Vagina (tissue), 2 donors: ENCODE measurements around the gene PHYH. TPM values are rescaled to one million over a fixed set of nuclear protein-coding genes. Genes with fewer than 3 reads are reported as not detected.

Source experiments
- DNase-seq, 2 donors: peaks; one replicate each; pipeline ENCODE4 v3.0.0-alpha.2; 2017; ENCODE audit errors: extremely low spot score in 2 of 2
- H3K27ac ChIP-seq: fragments of 200-600 bp; sonication (generic); one replicate; pipeline ENCODE4 v1.5.1; 2019
- H3K27me3 ChIP-seq: fragments of 200-600 bp; sonication (generic); one replicate; pipeline ENCODE4 v1.5.1; 2019
- H3K36me3 ChIP-seq, 2 donors: fragments of 200-600 bp; sonication (generic); one replicate each; pipeline ENCODE4 v1.5.1; 2017 to 2019
- H3K4me1 ChIP-seq: fragments of 200-600 bp; sonication (generic); one replicate; pipeline ENCODE4 v1.5.1; 2019
- H3K4me3 ChIP-seq, 2 donors: fragments of 200-600 bp; sonication (generic); 1 replicate in 1 of 2; 2 replicates in 1 of 2; pipeline ENCODE4 v1.5.1; 2016 to 2019
- H3K9me3 ChIP-seq: fragments of 200-600 bp; sonication (generic); one replicate; pipeline ENCODE4 v1.5.1; 2019
- POLR2A ChIP-seq, 2 donors: fragments of 450-650 bp; IDR thresholded peaks; one replicate each; pipeline ENCODE4 v1.6.1; 2017; ENCODE audit warnings: antibody characterized with exemption in 2 of 2, mild to moderate bottlenecking in 2 of 2, moderate library complexity in 2 of 2
- POLR2AphosphoS5 ChIP-seq, 2 donors: sonication (generic); formaldehyde crosslinking; IDR thresholded peaks; one replicate each; pipeline ENCODE4 v1.9.0; 2017; ENCODE audit warnings: antibody characterized with exemption in 2 of 2, mild to moderate bottlenecking in 2 of 2, low read depth in 1 of 2; ENCODE audit not compliant: insufficient read depth in 1 of 2
- intact Hi-C: fragments of 100-400 bp; cut with DNase I; formaldehyde crosslinking; loops from one replicate; pipeline ENCODE4 v1.15.1; 2023
- total RNA-seq: library from RNA; depleted of rRNA; stranded (reverse); fragments of >200 nt; gene quantifications from one replicate; pipeline ENCODE4 v1.2.3, GENCODE V29; 2016
- TF ChIP-seq, protein P1 (sequence below), 3 experiments: fragments of 450-650 bp in 2 of 3; fragments of 200-600 bp in 1 of 3; sonication (generic) in 1 of 3; IDR thresholded peaks; one replicate each; pipeline ENCODE4 v1.5.1; 2017 to 2019; ENCODE audit warnings: antibody characterized with exemption in 3 of 3, mild to moderate bottlenecking in 2 of 3, moderate library complexity in 2 of 3

The PHYH gene
- total RNA-seq, 1 donor from 2014 or later = 15.2 TPM

- TF ChIP-seq POLR2A (IDR thresholded peaks at IDR 0.05) = no peak
- TF ChIP-seq, protein P1, sequence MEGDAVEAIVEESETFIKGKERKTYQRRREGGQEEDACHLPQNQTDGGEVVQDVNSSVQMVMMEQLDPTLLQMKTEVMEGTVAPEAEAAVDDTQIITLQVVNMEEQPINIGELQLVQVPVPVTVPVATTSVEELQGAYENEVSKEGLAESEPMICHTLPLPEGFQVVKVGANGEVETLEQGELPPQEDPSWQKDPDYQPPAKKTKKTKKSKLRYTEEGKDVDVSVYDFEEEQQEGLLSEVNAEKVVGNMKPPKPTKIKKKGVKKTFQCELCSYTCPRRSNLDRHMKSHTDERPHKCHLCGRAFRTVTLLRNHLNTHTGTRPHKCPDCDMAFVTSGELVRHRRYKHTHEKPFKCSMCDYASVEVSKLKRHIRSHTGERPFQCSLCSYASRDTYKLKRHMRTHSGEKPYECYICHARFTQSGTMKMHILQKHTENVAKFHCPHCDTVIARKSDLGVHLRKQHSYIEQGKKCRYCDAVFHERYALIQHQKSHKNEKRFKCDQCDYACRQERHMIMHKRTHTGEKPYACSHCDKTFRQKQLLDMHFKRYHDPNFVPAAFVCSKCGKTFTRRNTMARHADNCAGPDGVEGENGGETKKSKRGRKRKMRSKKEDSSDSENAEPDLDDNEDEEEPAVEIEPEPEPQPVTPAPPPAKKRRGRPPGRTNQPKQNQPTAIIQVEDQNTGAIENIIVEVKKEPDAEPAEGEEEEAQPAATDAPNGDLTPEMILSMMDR (IDR thresholded peaks at IDR 0.05) = no peak
- no peak for TF ChIP-seq POLR2AphosphoS5 (IDR thresholded peaks at IDR 0.05; ENCODE audit: insufficient read depth in 1 of 2, low read depth in 1 of 2)
- H3K4me3 ChIP-seq = no peak overlapping the region
- H3K27ac ChIP-seq = peak overlapping the region; percentile 39
- no peaks in the 10 kb centered on the region for H3K27me3 ChIP-seq
- H3K4me1 ChIP-seq = peaks cover 22% of the 10 kb centered on the region
- H3K9me3 ChIP-seq = no peaks in the 10 kb centered on the region
- H3K36me3 ChIP-seq = no peaks in the 10 kb centered on the region
- no peak for DNase-seq
- intact Hi-C loops = no loop called here
Measured at GRCh38 chr10:13272164-13272571, 27.7 kb downstream of the PHYH start.

DNA sequence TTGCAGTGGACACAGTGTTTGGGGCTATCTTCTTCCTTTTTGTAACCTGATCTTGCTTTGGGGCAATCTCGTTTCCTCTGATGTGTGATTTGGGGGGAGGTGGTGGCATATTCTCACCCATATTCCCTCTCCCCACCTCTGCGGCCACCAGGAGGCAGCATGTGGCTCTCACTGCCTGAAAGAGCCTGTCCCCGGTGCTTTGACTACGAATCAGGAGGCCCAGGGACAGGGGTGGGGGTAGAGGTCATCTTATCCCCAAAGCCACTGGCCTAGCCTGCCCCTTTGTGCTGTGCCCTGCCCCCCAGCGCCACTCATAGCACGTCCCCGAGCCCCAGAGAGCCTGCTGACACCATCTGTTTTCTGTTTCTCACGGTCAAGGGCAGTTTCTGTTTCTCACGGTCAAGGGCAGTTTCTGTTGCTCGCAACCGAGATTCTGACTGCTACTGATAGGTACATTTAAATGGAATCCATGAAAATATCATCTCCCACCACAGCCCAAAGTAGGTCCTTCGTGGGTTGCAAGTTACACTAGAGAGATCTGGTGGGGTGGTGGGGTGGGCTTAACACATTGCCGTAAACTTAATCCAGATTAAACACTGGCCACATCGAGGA lies 28.2 kb downstream of the PHYH start:
- H3K9me3 ChIP-seq = no peaks in the 10 kb centered on the region
- H3K27me3 ChIP-seq = no peaks in the 10 kb centered on the region
- no peaks in the 10 kb centered on the region for H3K36me3 ChIP-seq
- TF ChIP-seq POLR2AphosphoS5 (IDR thresholded peaks at IDR 0.05; ENCODE audit: insufficient read depth in 1 of 2, low read depth in 1 of 2) (no peak), POLR2A (IDR thresholded peaks at IDR 0.05) (no peak)
- TF ChIP-seq, protein P1 (IDR thresholded peaks at IDR 0.05) = no peak
- peak overlapping the region; percentile 39 for H3K27ac ChIP-seq
- H3K4me1 ChIP-seq = peaks cover 22% of the 10 kb centered on the region
- intact Hi-C loops = no loop called here
- no peak for DNase-seq
- no peak overlapping the region for H3K4me3 ChIP-seq

- DNase-seq = no peak
- intact Hi-C loops = no loop called here
Measured at GRCh38 chr10:13270877-13271551, 28.9 kb downstream of the PHYH start.

GRCh38 chr10:13268841-13269240 lies 31.0 kb downstream of the PHYH start:
- TF ChIP-seq, protein P1 (IDR thresholded peaks at IDR 0.05) = no peak
- TF ChIP-seq POLR2AphosphoS5 (IDR thresholded peaks at IDR 0.05; ENCODE audit: insufficient read depth in 1 of 2, low read depth in 1 of 2) (no peak), POLR2A (IDR thresholded peaks at IDR 0.05) (no peak)
- H3K36me3 ChIP-seq = no peaks in the 10 kb centered on the region
- no peak overlapping the region for H3K27ac ChIP-seq
- DNase-seq = no peak
- peaks cover 22% of the 10 kb centered on the region for H3K4me1 ChIP-seq
- intact Hi-C loops = no loop called here
- no peaks in the 10 kb centered on the region for H3K9me3 ChIP-seq
- no peak overlapping the region for H3K4me3 ChIP-seq
- no peaks in the 10 kb centered on the region for H3K27me3 ChIP-seq

More at GRCh38 chr10:13270877-13271551, 28.9 kb downstream of the PHYH start:
- Histone ChIP-seq H3K9me3 (no peaks in the 10 kb centered on the region), H3K4me3 (no peak overlapping the region), H3K4me1 (peaks cover 22% of the 10 kb centered on the region), H3K27me3 (no peaks in the 10 kb centered on the region), H3K27ac (peak overlapping the region; percentile 39), H3K36me3 (no peaks in the 10 kb centered on the region)
- TF ChIP-seq POLR2AphosphoS5 (IDR thresholded peaks at IDR 0.05; ENCODE audit: insufficient read depth in 1 of 2, low read depth in 1 of 2) = no peak
- TF ChIP-seq POLR2A (IDR thresholded peaks at IDR 0.05) = no peak
- TF ChIP-seq, protein P1 (IDR thresholded peaks at IDR 0.05) = no peak

DNA sequence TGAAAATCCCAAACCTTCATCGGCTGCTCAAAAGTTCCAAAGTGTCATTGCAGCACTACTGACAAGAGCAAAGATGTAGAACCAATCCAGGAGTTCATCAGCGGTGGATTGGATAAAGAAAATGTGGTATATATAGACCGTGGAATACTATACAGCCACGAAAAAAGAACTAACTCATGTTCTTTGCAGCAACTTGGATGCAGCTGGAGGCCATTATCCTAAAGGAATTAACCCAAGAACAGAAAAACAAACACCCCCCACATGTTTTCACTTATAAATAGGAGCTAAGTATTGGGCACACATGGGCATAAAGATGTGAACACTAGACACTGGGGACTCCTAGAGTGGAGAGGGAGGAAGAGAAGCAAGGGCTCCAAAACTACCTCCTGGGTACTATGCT lies 31.6 kb downstream of the PHYH start:
- H3K27ac ChIP-seq = no peak overlapping the region
- no peaks in the 10 kb centered on the region for H3K27me3 ChIP-seq
- no peak overlapping the region for H3K4me3 ChIP-seq
- H3K36me3 ChIP-seq = no peaks in the 10 kb centered on the region
- H3K4me1 ChIP-seq = peaks cover 22% of the 10 kb centered on the region
- no peaks in the 10 kb centered on the region for H3K9me3 ChIP-seq
- TF ChIP-seq POLR2AphosphoS5 (IDR thresholded peaks at IDR 0.05; ENCODE audit: insufficient read depth in 1 of 2, low read depth in 1 of 2) (no peak), POLR2A (IDR thresholded peaks at IDR 0.05) (no peak)
- DNase-seq = no peak
- intact Hi-C loops = no loop called here
